ENCODE measurements around the gene FRY.

The FRY gene

GRCh38 chr13:32310134-32310706, 278.6 kb downstream of the FRY start:
- no peak for DNase-seq (ENCODE audit: low read depth)

GRCh38 chr13:32311188-32311897, 279.8 kb downstream of the FRY start:
- DNase-seq (ENCODE audit: low read depth) = no peak

- peak; percentile 41 for DNase-seq (ENCODE audit: low read depth)
Measured at GRCh38 chr13:32314271-32315237, 283.0 kb downstream of the FRY start.

GRCh38 chr13:32315238-32316027, 283.9 kb downstream of the FRY start, which contains the start of the genes BRCA2 and ZAR1L:
BRCA2 (plus strand) TSS chr13:32315508; CDS start chr13:32316461, 953 bp downstream.
ZAR1L (minus strand) TSS chr13:32315363; CDS start chr13:32311925, 3,438 bp downstream.
- DNase-seq (ENCODE audit: low read depth) = peak; percentile 76

- no peak for DNase-seq (ENCODE audit: low read depth)
Measured at GRCh38 chr13:32316028-32316339, 284.4 kb downstream of the FRY start.

GRCh38 chr13:32316501-32316900, 284.9 kb downstream of the FRY start:
- DNase-seq (ENCODE audit: low read depth) = no peak

GRCh38 chr13:32317716-32318465, 286.3 kb downstream of the FRY start:
- DNase-seq (ENCODE audit: low read depth) = no peak

GRCh38 chr13:32320528-32320927, 289.0 kb downstream of the FRY start:
- DNase-seq (ENCODE audit: low read depth) = no peak

- DNase-seq (ENCODE audit: low read depth) = no peak
Measured at GRCh38 chr13:32323912-32324311, 292.3 kb downstream of the FRY start.

GRCh38 chr13:32330441-32330840, 298.9 kb downstream of the FRY start:
- DNase-seq (ENCODE audit: low read depth) = no peak

- DNase-seq (ENCODE audit: low read depth) = no peak
Measured at GRCh38 chr13:32334671-32335070, 303.1 kb downstream of the FRY start.

GRCh38 chr13:32340914-32341313, 309.3 kb downstream of the FRY start:
- DNase-seq (ENCODE audit: low read depth) = no peak

- DNase-seq (ENCODE audit: low read depth) = no peak
Measured at GRCh38 chr13:32347651-32348050, 316.1 kb downstream of the FRY start.
